ENCODE measurements around the gene RAPGEF2.

- TF ChIP-seq CTCF (IDR thresholded peaks at IDR 0.05; ENCODE audit: extremely low read depth in 1 of 2, insufficient read depth in 1 of 2, low read depth in 1 of 2, low read length in 2 of 2) (no peak), JUN (IDR thresholded peaks at IDR 0.05; ENCODE audit: borderline replicate concordance, insufficient read depth, insufficient read length, low read depth) (no peak), MAX (IDR thresholded peaks at IDR 0.05; ENCODE audit: insufficient read depth, insufficient read length) (no peak), MYC (IDR thresholded peaks at IDR 0.05; ENCODE audit: low read depth, low read length) (no peak), GATA2 (IDR thresholded peaks at IDR 0.05; ENCODE audit: insufficient read depth, insufficient read length, low read depth, low read length) (no peak), POLR2A (IDR thresholded peaks at IDR 0.05; ENCODE audit: low read depth, low read length) (no peak), POLR2AphosphoS5 (IDR thresholded peaks at IDR 0.05; ENCODE audit: insufficient read depth, low read depth, low read length) (no peak)
These were observed 135.1 kb downstream of the RAPGEF2 start for GRCh38 chr4:159237975-159238374.
